GM12872 (cell line): ENCODE results near the gene REXO1.

Experiments
- TF ChIP-seq, protein P1 (sequence below): IDR thresholded peaks from 3 replicates; pipeline ENCODE4 v1.5.1; 2011; ENCODE audit warnings: low read depth, mild to moderate bottlenecking, low read length, moderate library complexity; ENCODE audit not compliant: insufficient read depth

The REXO1 gene

DNA sequence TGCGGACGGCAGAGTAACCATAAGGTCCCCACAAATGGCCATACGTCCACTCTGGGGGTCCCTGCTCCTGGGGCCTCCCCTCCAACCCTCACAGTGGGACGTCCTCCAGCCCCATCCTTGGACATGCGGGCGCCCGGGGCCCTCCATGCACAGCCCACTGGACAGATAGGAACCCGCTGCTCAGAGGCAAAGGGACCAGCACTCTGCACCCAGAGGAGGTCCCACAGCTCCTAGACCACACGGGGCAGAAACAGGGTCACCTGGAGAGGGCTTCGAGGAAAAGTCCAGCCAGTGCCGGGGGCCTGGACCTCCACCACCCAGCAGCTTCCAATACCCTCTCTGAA is 11.1 kb downstream of the REXO1 start:
- TF ChIP-seq, protein P1, sequence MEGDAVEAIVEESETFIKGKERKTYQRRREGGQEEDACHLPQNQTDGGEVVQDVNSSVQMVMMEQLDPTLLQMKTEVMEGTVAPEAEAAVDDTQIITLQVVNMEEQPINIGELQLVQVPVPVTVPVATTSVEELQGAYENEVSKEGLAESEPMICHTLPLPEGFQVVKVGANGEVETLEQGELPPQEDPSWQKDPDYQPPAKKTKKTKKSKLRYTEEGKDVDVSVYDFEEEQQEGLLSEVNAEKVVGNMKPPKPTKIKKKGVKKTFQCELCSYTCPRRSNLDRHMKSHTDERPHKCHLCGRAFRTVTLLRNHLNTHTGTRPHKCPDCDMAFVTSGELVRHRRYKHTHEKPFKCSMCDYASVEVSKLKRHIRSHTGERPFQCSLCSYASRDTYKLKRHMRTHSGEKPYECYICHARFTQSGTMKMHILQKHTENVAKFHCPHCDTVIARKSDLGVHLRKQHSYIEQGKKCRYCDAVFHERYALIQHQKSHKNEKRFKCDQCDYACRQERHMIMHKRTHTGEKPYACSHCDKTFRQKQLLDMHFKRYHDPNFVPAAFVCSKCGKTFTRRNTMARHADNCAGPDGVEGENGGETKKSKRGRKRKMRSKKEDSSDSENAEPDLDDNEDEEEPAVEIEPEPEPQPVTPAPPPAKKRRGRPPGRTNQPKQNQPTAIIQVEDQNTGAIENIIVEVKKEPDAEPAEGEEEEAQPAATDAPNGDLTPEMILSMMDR, result no peak

DNA sequence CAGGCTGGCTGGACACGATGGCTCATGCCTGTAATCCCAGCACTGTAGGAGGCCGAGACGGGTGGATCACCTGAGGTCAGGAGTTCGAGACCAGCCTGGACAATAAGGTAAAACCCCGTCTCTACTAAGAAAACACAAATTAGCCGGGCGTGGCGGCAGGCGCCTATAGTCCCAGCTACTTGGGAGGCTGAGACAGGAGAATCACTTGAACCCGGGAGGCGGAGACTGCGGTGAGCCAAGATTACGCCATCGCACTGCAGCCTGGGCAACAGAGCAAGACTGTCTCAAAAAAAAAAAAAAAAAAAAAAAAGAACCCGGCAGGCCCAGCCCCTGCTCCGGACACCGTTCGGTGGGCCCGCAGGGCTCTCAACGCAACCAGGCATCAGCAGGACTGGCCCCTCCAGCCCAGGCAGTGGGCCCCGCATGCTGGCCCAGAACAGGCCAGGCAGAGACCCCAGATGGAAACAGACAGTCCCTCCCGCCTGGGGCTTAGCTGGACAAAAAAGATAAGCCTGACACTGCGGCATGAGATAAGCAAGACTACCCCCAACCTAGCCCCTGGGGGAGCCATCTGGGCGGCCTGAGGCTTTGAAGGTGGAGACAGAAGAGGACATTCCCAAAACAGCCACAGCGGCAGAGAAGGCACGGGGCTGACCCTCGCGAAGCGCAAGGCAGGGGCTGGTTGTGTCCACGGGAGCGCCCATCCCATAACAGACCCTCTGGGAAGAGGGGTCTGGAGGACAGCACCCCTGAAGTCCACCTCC is 11.6 kb downstream of the REXO1 start:
- TF ChIP-seq, protein P1, result no peak

DNA sequence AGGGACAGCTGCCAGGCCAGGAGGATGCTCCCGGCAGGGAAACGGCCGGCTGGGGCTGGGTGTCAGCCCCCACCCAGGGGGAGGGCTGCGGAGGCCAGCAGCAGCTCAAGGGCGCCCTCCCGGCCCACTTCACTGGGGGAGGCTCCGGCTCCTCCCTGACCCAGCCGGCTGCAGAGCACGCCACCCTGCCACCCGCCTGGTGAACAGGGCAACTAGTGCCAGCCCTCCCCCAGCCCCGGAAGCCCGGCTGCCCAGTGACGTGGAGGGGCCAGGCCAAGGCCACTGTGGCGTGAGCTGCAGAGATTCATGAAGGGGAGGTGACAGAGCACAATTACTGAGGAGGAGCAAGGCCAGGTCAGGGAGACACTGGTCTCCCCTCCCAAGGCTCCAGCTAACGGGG is 14.7 kb downstream of the REXO1 start:
- TF ChIP-seq, protein P1, result no peak

DNA sequence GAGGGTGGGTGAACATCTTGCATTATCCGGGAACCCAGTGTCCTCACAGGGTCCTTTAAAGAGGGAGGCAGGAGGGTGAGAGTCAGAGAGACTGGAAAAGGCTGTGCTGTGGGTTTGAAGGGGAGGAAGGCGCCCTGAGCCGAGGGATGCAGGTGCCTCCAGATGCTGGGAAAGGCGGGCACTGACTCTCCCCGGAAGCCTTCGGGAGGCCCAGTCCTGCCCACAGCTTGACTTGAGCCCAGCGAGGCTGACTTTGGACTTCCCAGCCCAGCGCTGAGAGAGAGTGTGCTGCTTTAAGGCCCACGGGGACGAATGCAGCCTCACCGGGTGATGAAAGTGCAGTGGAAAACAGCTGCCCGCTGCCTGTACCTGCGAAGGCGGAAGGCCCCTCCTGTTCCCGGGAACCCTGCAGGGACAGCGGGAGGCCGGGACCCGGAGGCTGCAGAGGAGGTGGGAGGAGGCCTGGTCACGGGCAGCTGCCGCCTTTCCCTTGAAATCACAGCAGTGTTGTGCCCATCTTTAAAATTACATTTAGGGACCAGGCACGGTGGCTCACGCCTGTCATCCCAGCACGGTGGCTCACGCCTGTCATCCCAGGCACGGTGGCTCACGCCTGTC is 16.1 kb downstream of the REXO1 start:
- TF ChIP-seq, protein P1, result no peak

DNA sequence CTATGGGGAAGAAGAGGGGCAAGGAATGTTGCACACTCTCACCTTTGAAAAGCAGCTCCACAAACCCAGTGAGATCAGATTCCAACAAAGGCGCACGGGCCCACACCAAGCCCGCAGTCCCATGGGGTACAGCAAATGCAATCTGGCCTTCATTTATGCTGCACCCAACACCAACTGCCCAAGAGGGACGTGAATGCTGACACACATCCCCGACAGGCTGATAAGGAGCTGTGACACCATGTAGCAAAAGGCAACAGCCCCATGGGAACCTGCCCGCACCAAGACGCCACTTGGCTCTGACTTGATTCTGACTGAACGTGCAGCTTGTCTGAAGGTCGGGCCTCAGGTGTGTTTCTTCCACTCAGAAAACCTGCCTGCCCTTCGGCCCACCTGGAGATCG is 17.3 kb downstream of the REXO1 start:
- TF ChIP-seq, protein P1, result no peak

DNA sequence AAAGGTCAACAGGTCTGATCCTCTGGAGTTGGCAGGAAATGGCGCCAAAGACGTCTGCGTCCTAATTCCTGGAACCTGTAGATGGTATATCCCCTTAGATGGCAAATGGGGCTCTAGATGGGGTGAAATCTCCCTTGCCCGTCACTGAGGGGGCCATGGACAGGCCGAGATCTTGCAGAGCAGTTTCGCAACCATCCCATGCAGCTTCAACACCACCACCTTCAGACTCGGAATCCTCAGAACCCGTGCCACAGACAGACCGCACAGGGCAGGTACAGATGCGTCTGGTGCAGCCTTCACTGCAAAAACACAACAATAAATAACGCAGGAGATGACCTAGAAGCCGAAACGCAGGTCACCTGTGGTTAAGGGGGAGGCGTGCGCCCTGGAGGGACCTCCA is 17.7 kb downstream of the REXO1 start:
- TF ChIP-seq, protein P1, result no peak

DNA sequence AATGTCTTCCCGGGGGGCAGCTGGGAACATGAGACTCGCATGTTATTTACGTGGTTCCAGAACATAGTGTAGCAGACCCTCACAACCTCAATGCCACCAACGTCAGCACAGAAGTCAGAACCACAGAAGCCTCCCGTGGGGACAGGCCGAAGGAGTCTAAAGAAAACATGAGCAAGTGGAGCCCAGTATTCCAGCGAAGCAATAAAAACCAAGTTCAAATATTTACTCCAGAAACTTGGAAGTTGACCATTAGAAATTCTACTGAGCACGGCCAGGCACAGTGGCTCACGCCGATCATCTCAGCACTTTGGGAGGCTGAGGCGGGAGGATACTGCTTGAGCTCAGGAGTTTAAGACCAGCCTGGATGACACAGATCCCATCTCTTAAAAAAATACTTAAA is 18.3 kb downstream of the REXO1 start:
- TF ChIP-seq, protein P1, result no peak
